SW480 (cell line): ENCODE results near the gene SRPRB.

Experiments used
- DNase-seq: peaks from one replicate; pipeline ENCODE4 v3.0.0-alpha.2; 2016; ENCODE audit warnings: low spot score

Gene SRPRB

GRCh38 chr3:133805702-133806475 is at the start of gene SRPRB:
SRPRB (plus strand) TSS chr3:133805815; CDS start chr3:133805849, 34 bp downstream.
- peak; percentile 95 for DNase-seq

GRCh38 chr3:133756716-133757694 is 48.6 kb upstream of the SRPRB start:
- DNase-seq: no peak

GRCh38 chr3:133757701-133758567 is 47.7 kb upstream of the SRPRB start:
- DNase-seq: no peak

GRCh38 chr3:133758568-133758928 is 47.1 kb upstream of the SRPRB start:
- no peak for DNase-seq

GRCh38 chr3:133758964-133759739 is 46.5 kb upstream of the SRPRB start:
- DNase-seq: no peak

GRCh38 chr3:133759740-133760305 is 45.8 kb upstream of the SRPRB start:
- DNase-seq: no peak

- DNase-seq: no peak
Measured at GRCh38 chr3:133760916-133761315, 44.7 kb upstream of the SRPRB start.

- no peak for DNase-seq
Measured at GRCh38 chr3:133761605-133762484, 43.8 kb upstream of the SRPRB start.

- no peak for DNase-seq
Measured at GRCh38 chr3:133762539-133762938, 43.1 kb upstream of the SRPRB start.

GRCh38 chr3:133763797-133764683 is 41.6 kb upstream of the SRPRB start:
- DNase-seq: no peak

GRCh38 chr3:133765256-133765655 is 40.4 kb upstream of the SRPRB start:
- no peak for DNase-seq

GRCh38 chr3:133767607-133768006 is 38.0 kb upstream of the SRPRB start:
- DNase-seq: no peak

- no peak for DNase-seq
Measured at GRCh38 chr3:133769536-133769935, 36.1 kb upstream of the SRPRB start.

- no peak for DNase-seq
Measured at GRCh38 chr3:133773732-133774131, 31.9 kb upstream of the SRPRB start.

GRCh38 chr3:133775309-133775708 is 30.3 kb upstream of the SRPRB start:
- no peak for DNase-seq

GRCh38 chr3:133775835-133776234 is 29.8 kb upstream of the SRPRB start:
- no peak for DNase-seq

GRCh38 chr3:133776794-133777438 is 28.7 kb upstream of the SRPRB start:
- DNase-seq: no peak
